HEK293 (cell line): ENCODE data around the gene TENT4A.

ENCODE experiments used
- CTCF ChIA-PET: fragments of 350-600 bp; formaldehyde crosslinking; extraction: SDS; loops from one replicate; lab custom pipeline; 2021; ENCODE audit warnings: antibody characterized with exemption; lab: Yijun Ruan, JAX
- POLR2A ChIA-PET: fragments of 300-600 bp; formaldehyde crosslinking; extraction: SDS; loops from one replicate; lab custom pipeline; 2020; ENCODE audit warnings: antibody characterized with exemption, inconsistent platforms; lab: Yijun Ruan, JAX
- H3K27ac ChIP-seq: fragments of 200-500 bp; sonication (Bioruptor generic); 2 replicates; pipeline ENCODE4 v1.5.1; 2014; ENCODE audit warnings: low read depth, low read length, control low read depth, inconsistent platforms; ENCODE audit errors: extremely low read depth
- H3K36me3 ChIP-seq, 2 experiments: fragments of 200-500 bp in 1 of 2; sonication (Bioruptor generic) in 1 of 2; 1 replicate in 1 of 2; 2 replicates in 1 of 2; pipeline ENCODE4 v1.5.1; 2014 to 2017; ENCODE audit warnings: inconsistent platforms in 2 of 2, low read length in 2 of 2; ENCODE audit not compliant: control insufficient read depth in 2 of 2, insufficient read depth in 1 of 2
- H3K4me1 ChIP-seq: fragments of 200-500 bp; sonication (Bioruptor generic); 2 replicates; pipeline ENCODE4 v1.5.1; 2014; ENCODE audit warnings: mild to moderate bottlenecking, low read length, inconsistent platforms; ENCODE audit not compliant: control insufficient read depth, insufficient read depth
- H3K4me3 ChIP-seq: 2 replicates; pipeline ENCODE4 v1.5.1; 2011; ENCODE audit warnings: low read depth, mild to moderate bottlenecking, control low read depth, low read length, moderate library complexity
- H3K9me3 ChIP-seq: fragments of 200-500 bp; sonication (Bioruptor generic); 2 replicates; pipeline ENCODE4 v1.5.1; 2014; ENCODE audit warnings: low read depth, low read length, inconsistent platforms; ENCODE audit not compliant: control insufficient read depth, insufficient read depth
- KLF1 ChIP-seq: fragments of 450-650 bp; formaldehyde crosslinking; IDR thresholded peaks from 2 replicates; pipeline ENCODE4 v1.5.1; 2016; ENCODE audit warnings: missing biosample characterization, missing genetic modification characterization
- OSR2 ChIP-seq: fragments of 450-650 bp; formaldehyde crosslinking; IDR thresholded peaks from 2 replicates; pipeline ENCODE4 v1.5.1; 2016; ENCODE audit warnings: missing biosample characterization, missing genetic modification characterization
- SALL2 ChIP-seq: fragments of 450-650 bp; formaldehyde crosslinking; IDR thresholded peaks from 2 replicates; pipeline ENCODE4 v1.5.0; 2017; ENCODE audit warnings: missing biosample characterization, mild to moderate bottlenecking, missing genetic modification characterization, borderline replicate concordance
- ZBTB1 ChIP-seq: fragments of 450-650 bp; formaldehyde crosslinking; IDR thresholded peaks from 2 replicates; pipeline ENCODE4 v1.5.1; 2016; ENCODE audit warnings: missing biosample characterization, missing genetic modification characterization
- ZBTB48 ChIP-seq: fragments of 450-650 bp; formaldehyde crosslinking; IDR thresholded peaks from 2 replicates; pipeline ENCODE4 v1.5.1; 2016; ENCODE audit warnings: missing biosample characterization, missing genetic modification characterization
- ZNF155 ChIP-seq: fragments of 450-650 bp; formaldehyde crosslinking; IDR thresholded peaks from 2 replicates; pipeline ENCODE4 v1.5.1; 2016; ENCODE audit warnings: missing biosample characterization, missing genetic modification characterization
- ZNF19 ChIP-seq: fragments of 450-650 bp; formaldehyde crosslinking; IDR thresholded peaks from 2 replicates; pipeline ENCODE4; 2016; ENCODE audit warnings: missing biosample characterization, missing genetic modification characterization, low read depth
- ZNF202 ChIP-seq: fragments of 450-650 bp; formaldehyde crosslinking; IDR thresholded peaks from 2 replicates; pipeline ENCODE4 v1.5.1; 2016; ENCODE audit warnings: missing biosample characterization, missing genetic modification characterization, borderline replicate concordance
- ZNF274 ChIP-seq, 2 experiments: fragments of 200-500 bp in 1 of 2; fragments of 450-650 bp in 1 of 2; sonication (Bioruptor generic) in 1 of 2; formaldehyde crosslinking in 1 of 2; IDR thresholded peaks; 2 replicates each; pipeline versions ENCODE4 v1.5.1 to v1.6.1; 2014 to 2016; ENCODE audit warnings: borderline replicate concordance in 1 of 2, inconsistent platforms in 1 of 2, low read length in 1 of 2, missing biosample characterization in 1 of 2, missing genetic modification characterization in 1 of 2
- ZNF394 ChIP-seq: fragments of 450-650 bp; formaldehyde crosslinking; IDR thresholded peaks from 2 replicates; pipeline ENCODE4 v1.5.1; 2016; ENCODE audit warnings: missing biosample characterization, missing genetic modification characterization, mild to moderate bottlenecking, moderate library complexity, borderline replicate concordance
- ZNF433 ChIP-seq: fragments of 450-650 bp; formaldehyde crosslinking; IDR thresholded peaks from 2 replicates; pipeline ENCODE4 v1.5.1; 2016; ENCODE audit warnings: missing biosample characterization, missing genetic modification characterization, low read depth
- ZNF473 ChIP-seq: fragments of 450-650 bp; formaldehyde crosslinking; IDR thresholded peaks from 2 replicates; pipeline ENCODE4 v1.5.1; 2017; ENCODE audit warnings: missing biosample characterization, missing genetic modification characterization
- ZNF514 ChIP-seq: fragments of 450-650 bp; formaldehyde crosslinking; IDR thresholded peaks from 2 replicates; pipeline ENCODE4 v1.5.1; 2016; ENCODE audit warnings: missing biosample characterization, missing genetic modification characterization
- ZNF544 ChIP-seq: fragments of 450-650 bp; formaldehyde crosslinking; IDR thresholded peaks from 2 replicates; pipeline ENCODE4 v1.5.0; 2017; ENCODE audit warnings: missing biosample characterization, missing genetic modification characterization
- ZNF600 ChIP-seq: fragments of 450-650 bp; formaldehyde crosslinking; IDR thresholded peaks from 2 replicates; pipeline ENCODE4 v1.5.1; 2016; ENCODE audit warnings: missing biosample characterization, missing genetic modification characterization
- ZNF624 ChIP-seq: fragments of 450-650 bp; formaldehyde crosslinking; IDR thresholded peaks from 2 replicates; pipeline ENCODE4 v1.5.1; 2017; ENCODE audit warnings: missing biosample characterization, missing genetic modification characterization
- ZNF626 ChIP-seq: fragments of 450-650 bp; sonication (Bioruptor Pico); formaldehyde crosslinking; IDR thresholded peaks from 2 replicates; pipeline ENCODE4 v1.5.1; 2018; ENCODE audit warnings: missing biosample characterization, missing genetic modification characterization, inconsistent platforms
- ZNF629 ChIP-seq: fragments of 450-650 bp; formaldehyde crosslinking; IDR thresholded peaks from 2 replicates; pipeline ENCODE4 v1.5.1; 2017; ENCODE audit warnings: missing biosample characterization, missing genetic modification characterization
- ZNF660 ChIP-seq: fragments of 450-650 bp; IDR thresholded peaks from 2 replicates; pipeline ENCODE4 v1.5.1; 2018; ENCODE audit warnings: missing biosample characterization, mild to moderate bottlenecking, missing genetic modification characterization
- ZNF701 ChIP-seq: fragments of 450-650 bp; formaldehyde crosslinking; IDR thresholded peaks from 2 replicates; pipeline ENCODE4 v1.5.1; 2016; ENCODE audit warnings: missing biosample characterization, missing genetic modification characterization
- ZNF785 ChIP-seq: fragments of 450-650 bp; formaldehyde crosslinking; IDR thresholded peaks from 2 replicates; pipeline ENCODE4 v1.5.1; 2016; ENCODE audit warnings: missing biosample characterization, missing genetic modification characterization
- ZNF792 ChIP-seq: fragments of 450-650 bp; formaldehyde crosslinking; IDR thresholded peaks from 2 replicates; pipeline ENCODE4 v1.5.1; 2016; ENCODE audit warnings: missing biosample characterization, missing genetic modification characterization
- TF ChIP-seq, protein P1 (sequence below): fragments of 450-650 bp; formaldehyde crosslinking; IDR thresholded peaks from 2 replicates; pipeline ENCODE4 v1.5.1; 2016; ENCODE audit warnings: missing biosample characterization, missing genetic modification characterization
- TF ChIP-seq, protein P2 (sequence below): fragments of 450-650 bp; formaldehyde crosslinking; IDR thresholded peaks from 2 replicates; pipeline ENCODE4 v1.5.1; 2016; ENCODE audit warnings: missing biosample characterization, missing genetic modification characterization, borderline replicate concordance
- TF ChIP-seq, protein P3 (sequence below): fragments of 450-650 bp; formaldehyde crosslinking; IDR thresholded peaks from 2 replicates; pipeline ENCODE4 v1.5.1; 2016; ENCODE audit warnings: missing biosample characterization, missing genetic modification characterization
- TF ChIP-seq, protein P4 (sequence below): fragments of 450-650 bp; formaldehyde crosslinking; IDR thresholded peaks from 2 replicates; pipeline ENCODE4 v1.5.1; 2017; ENCODE audit warnings: missing biosample characterization, missing genetic modification characterization

Gene TENT4A

DNA sequence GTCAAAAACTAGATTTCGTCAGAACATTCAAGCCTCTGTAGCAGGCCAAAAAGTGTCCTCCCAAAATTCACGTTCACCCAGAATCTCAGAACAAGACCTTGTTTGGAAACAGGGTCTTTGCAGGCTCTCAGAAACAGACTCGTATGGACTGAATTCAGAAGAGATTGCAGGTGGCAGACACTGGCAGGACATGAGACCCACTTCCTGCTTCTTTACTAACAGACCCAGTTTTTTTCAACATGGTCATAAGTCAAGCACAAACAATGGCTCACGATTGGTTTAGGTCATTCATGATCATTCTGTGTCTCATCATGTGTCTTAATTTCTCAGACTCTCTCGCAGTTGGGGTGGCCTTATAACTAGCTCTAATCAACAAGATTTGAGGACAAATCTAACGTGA lies 5.4 kb upstream of the TENT4A start:
- Histone ChIP-seq H3K4me3 (no peak overlapping the region), H3K27ac (no peak overlapping the region), H3K9me3 (no peaks in the 10 kb centered on the region), H3K4me1 (no peaks in the 10 kb centered on the region), H3K36me3 (no peaks in the 10 kb centered on the region)
- ChIA-PET POLR2A (no interaction called here), CTCF (interaction anchor here (1.3 to 1.4 kb wide), 2 partner anchors 14 to 37 kb away, joined by 4 to 5 read pairs; no protein-coding TSS in a partner anchor)
- TF ChIP-seq KLF1 (no peak), ZBTB1 (tag by site-specific recombination) (no peak), ZNF514 (tag by site-specific recombination) (no peak), ZNF624 (tag by site-specific recombination) (no peak), ZNF626 (tag by site-specific recombination) (no peak), ZNF600 (no peak), ZNF701 (tag by site-specific recombination) (no peak), ZNF660 (tag by site-specific recombination) (no peak), ZNF155 (tag by site-specific recombination) (no peak), ZNF394 (tag by site-specific recombination) (no peak), ZNF274 (IDR thresholded peaks at IDR 0.05; ENCODE audit: low read length) (no peak), ZNF274 (tag by site-specific recombination; IDR thresholded peaks at IDR 0.05; ENCODE audit: borderline replicate concordance) (no peak)
- TF ChIP-seq, protein P1, sequence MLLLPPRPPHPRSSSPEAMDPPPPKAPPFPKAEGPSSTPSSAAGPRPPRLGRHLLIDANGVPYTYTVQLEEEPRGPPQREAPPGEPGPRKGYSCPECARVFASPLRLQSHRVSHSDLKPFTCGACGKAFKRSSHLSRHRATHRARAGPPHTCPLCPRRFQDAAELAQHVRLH (tag by site-specific recombination): no peak
- TF ChIP-seq, protein P2, sequence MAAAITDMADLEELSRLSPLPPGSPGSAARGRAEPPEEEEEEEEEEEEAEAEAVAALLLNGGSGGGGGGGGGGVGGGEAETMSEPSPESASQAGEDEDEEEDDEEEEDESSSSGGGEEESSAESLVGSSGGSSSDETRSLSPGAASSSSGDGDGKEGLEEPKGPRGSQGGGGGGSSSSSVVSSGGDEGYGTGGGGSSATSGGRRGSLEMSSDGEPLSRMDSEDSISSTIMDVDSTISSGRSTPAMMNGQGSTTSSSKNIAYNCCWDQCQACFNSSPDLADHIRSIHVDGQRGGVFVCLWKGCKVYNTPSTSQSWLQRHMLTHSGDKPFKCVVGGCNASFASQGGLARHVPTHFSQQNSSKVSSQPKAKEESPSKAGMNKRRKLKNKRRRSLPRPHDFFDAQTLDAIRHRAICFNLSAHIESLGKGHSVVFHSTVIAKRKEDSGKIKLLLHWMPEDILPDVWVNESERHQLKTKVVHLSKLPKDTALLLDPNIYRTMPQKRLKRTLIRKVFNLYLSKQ (tag by site-specific recombination): no peak
- TF ChIP-seq, protein P3, sequence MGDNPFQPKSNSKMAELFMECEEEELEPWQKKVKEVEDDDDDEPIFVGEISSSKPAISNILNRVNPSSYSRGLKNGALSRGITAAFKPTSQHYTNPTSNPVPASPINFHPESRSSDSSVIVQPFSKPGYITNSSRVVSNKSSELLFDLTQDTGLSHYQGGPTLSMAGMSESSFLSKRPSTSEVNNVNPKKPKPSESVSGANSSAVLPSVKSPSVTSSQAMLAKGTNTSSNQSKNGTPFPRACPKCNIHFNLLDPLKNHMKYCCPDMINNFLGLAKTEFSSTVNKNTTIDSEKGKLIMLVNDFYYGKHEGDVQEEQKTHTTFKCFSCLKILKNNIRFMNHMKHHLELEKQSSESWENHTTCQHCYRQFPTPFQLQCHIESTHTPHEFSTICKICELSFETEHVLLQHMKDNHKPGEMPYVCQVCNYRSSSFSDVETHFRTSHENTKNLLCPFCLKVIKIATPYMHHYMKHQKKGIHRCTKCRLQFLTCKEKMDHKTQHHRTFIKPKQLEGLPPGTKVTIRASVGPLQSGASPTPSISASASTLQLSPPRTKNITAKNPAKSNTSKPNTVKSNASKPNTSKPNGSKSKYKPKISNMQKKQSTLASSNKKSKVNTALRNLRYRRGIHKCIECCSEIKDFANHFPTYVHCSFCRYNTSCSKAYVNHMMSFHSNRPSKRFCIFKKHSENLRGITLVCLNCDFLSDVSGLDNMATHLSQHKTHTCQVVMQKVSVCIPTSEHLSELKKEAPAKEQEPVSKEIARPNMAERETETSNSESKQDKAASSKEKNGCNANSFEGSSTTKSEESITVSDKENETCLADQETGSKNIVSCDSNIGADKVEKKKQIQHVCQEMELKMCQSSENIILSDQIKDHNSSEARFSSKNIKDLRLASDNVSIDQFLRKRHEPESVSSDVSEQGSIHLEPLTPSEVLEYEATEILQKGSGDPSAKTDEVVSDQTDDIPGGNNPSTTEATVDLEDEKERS (tag by site-specific recombination): no peak

DNA sequence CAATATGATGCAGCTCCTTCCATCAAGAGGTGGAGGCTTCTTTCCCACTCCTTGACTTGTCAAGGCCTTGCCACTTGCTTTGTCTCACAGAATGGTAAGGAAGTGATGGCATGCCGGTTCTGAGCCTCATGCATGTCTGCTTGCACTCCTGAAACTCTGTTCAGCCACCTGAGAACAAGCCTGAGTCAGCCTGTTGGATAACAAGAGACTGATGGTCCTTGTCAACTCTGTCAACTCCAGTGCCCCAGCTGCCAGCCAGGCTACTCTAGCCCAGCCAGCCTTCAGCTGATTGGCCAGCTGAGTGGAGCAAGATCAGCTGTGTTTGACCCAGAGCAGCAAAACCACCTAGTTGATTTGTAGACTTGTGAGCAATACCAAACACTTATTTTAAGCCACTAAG lies 4.4 kb upstream of the TENT4A start:
- ChIA-PET CTCF (interaction anchor here (0.7 to 1.3 kb wide), 2 partner anchors 29 to 36 kb away, joined by 3 to 5 read pairs; no protein-coding TSS in a partner anchor), POLR2A (no interaction called here)
- TF ChIP-seq ZNF629 (tag by site-specific recombination) (no peak), ZNF785 (tag by site-specific recombination) (no peak), ZBTB48 (tag by site-specific recombination) (no peak), OSR2 (tag by site-specific recombination) (no peak), ZNF433 (tag by site-specific recombination) (no peak), ZNF202 (tag by site-specific recombination) (no peak), ZNF473 (tag by site-specific recombination) (no peak), ZNF792 (tag by site-specific recombination) (no peak), ZNF626 (tag by site-specific recombination) (no peak), ZNF544 (tag by site-specific recombination) (no peak), SALL2 (no peak), ZNF19 (tag by site-specific recombination) (no peak)
- TF ChIP-seq, protein P1 (tag by site-specific recombination): no peak
- TF ChIP-seq, protein P4, sequence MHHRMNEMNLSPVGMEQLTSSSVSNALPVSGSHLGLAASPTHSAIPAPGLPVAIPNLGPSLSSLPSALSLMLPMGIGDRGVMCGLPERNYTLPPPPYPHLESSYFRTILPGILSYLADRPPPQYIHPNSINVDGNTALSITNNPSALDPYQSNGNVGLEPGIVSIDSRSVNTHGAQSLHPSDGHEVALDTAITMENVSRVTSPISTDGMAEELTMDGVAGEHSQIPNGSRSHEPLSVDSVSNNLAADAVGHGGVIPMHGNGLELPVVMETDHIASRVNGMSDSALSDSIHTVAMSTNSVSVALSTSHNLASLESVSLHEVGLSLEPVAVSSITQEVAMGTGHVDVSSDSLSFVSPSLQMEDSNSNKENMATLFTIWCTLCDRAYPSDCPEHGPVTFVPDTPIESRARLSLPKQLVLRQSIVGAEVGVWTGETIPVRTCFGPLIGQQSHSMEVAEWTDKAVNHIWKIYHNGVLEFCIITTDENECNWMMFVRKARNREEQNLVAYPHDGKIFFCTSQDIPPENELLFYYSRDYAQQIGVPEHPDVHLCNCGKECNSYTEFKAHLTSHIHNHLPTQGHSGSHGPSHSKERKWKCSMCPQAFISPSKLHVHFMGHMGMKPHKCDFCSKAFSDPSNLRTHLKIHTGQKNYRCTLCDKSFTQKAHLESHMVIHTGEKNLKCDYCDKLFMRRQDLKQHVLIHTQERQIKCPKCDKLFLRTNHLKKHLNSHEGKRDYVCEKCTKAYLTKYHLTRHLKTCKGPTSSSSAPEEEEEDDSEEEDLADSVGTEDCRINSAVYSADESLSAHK (tag by site-specific recombination): no peak
- no peaks in the 10 kb centered on the region for H3K36me3 ChIP-seq
- H3K4me1 ChIP-seq: no peaks in the 10 kb centered on the region
- no peak overlapping the region for H3K4me3 ChIP-seq
- H3K27ac ChIP-seq: no peak overlapping the region
- H3K9me3 ChIP-seq: no peaks in the 10 kb centered on the region
